Upper lobe of left lung (tissue), 6 donors: ENCODE results near the gene CXCR6. TPM values are rescaled to one million over a fixed set of nuclear protein-coding genes. Genes with fewer than 3 reads are reported as not detected.
A peak's percentile ranks its signal among the peaks of the same experiment; 100 is the strongest.

Source experiments
- ATAC-seq, 2 donors: fragments of 200-7000 bp; cut with Tn5 transposase; one replicate each; pipeline ENCODE4 v1.9.1; 2022; ENCODE audit warnings: mild to moderate bottlenecking in 2 of 2, moderate library complexity in 2 of 2; ENCODE audit not compliant: low FRiP score in 2 of 2
- DNase-seq, 2 donors: peaks; one replicate each; pipeline ENCODE4 v3.0.0-alpha.2; 2019 to 2020
- H3K27ac ChIP-seq, 4 donors: fragments of 200-600 bp; sonication (generic); one replicate each; pipeline ENCODE4 v1.5.1; 2016 to 2019
- H3K27me3 ChIP-seq, 4 donors: fragments of 200-600 bp; sonication (generic); one replicate each; pipeline ENCODE4 v1.5.1; 2017 to 2019
- H3K36me3 ChIP-seq, 4 donors: fragments of 200-600 bp; sonication (generic); one replicate each; pipeline ENCODE4 v1.5.1; 2016 to 2019
- H3K4me1 ChIP-seq, 4 donors: fragments of 200-600 bp; sonication (generic); one replicate each; pipeline ENCODE4 v1.5.1; 2018 to 2019
- H3K4me3 ChIP-seq, 4 donors: fragments of 200-600 bp; sonication (generic); one replicate each; pipeline ENCODE4 v1.5.1; 2017 to 2019; ENCODE audit warnings: mild to moderate bottlenecking in 2 of 4, moderate library complexity in 1 of 4
- H3K9me3 ChIP-seq, 4 donors: fragments of 200-600 bp; sonication (generic); one replicate each; pipeline ENCODE4 v1.5.1; 2018 to 2019
- EP300 ChIP-seq, 4 donors: sonication (generic); formaldehyde crosslinking; IDR thresholded peaks; one replicate each; pipeline ENCODE4 v1.5.1; 2017; ENCODE audit warnings: antibody characterized with exemption in 4 of 4, control low read depth in 2 of 4
- POLR2A ChIP-seq, 4 donors: fragments of 450-650 bp; IDR thresholded peaks; one replicate each; pipeline ENCODE4 v1.5.1; 2016 to 2017; ENCODE audit warnings: antibody characterized with exemption in 4 of 4, mild to moderate bottlenecking in 2 of 4
- POLR2AphosphoS5 ChIP-seq, 2 donors: sonication (generic); formaldehyde crosslinking; IDR thresholded peaks; one replicate each; pipeline ENCODE4 v1.5.1; 2017; ENCODE audit warnings: antibody characterized with exemption in 2 of 2
- WGBS, 2 donors: methylation state at CpG; one replicate each; pipeline ENCODE4 v1.1.5; 2017 to 2018; 5-methylcytosine and 5-hydroxymethylcytosine counted together
- total RNA-seq, 6 donors: library from RNA; depleted of rRNA in 4 of 6; stranded (reverse); fragments of >200 nt in 4 of 6; gene quantifications; one replicate each; pipeline versions ENCODE4 v1.1.0 to v1.2.1, GENCODE V29; 2016 to 2021
- TF ChIP-seq, protein P1 (sequence below), 6 experiments: fragments of 450-650 bp in 4 of 6; fragments of 200-600 bp in 2 of 6; sonication (generic) in 2 of 6; IDR thresholded peaks; one replicate each; pipeline ENCODE4 v1.5.1; 2016 to 2019; ENCODE audit warnings: antibody characterized with exemption in 6 of 6
- donor health status: DM: no; HTN: no; CAD: no; lungs with moderate emphysema.
- donor health status: DM: no; HTN: yes; CAD: no; lungs with severe emphysema.

CXCR6 gene
- total RNA-seq, 6 donors from 2014 or later = 2.1 to 10.2 (median 3.0) TPM

DNA sequence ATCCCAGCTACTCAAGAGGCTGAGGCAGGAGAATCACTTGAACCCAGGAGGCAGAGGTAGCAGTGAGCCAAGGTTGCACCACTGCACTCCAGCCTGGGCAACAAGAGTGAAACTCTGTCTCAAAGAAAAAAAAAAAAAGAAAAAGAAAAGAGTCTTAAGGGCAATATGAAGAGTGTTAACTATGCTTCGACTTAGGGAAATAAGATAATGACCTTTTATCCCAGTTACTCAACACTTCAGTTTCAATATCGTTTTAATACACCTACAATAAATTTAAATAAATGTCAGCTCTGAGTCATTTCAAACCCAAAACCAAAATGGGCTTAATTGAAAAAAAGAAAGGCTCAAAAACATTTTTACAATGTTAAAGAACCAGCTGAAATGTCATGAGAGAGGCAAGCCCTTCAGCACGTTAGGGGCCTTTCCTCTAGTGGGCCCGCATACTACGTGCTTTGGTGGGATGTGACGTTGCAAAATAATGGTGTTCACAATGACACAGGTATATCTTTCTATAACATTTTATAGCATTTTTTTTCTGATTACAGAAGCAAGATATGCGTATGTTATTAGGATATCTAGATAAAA lies 37.1 kb downstream of the CXCR6 start:
- Histone ChIP-seq H3K4me1 (peaks cover 9 to 45% (median 14%) of the 10 kb centered on the region in 4 donors), H3K27ac (peak overlapping the region in 3 of 4 donors; percentile 19 to 64 (median 63)), H3K4me3 (no peak overlapping the region), H3K27me3 (no peaks in the 10 kb centered on the region), H3K36me3 (peaks cover 14 to 83% (median 48%) of the 10 kb centered on the region in 4 donors), H3K9me3 (no peaks in the 10 kb centered on the region)
- ATAC-seq = no peak
- WGBS, 2 donors = 82 to 87% methylated on average over 7 of the region's 7 CpGs
- DNase-seq = no peak
- TF ChIP-seq POLR2AphosphoS5 (IDR thresholded peaks at IDR 0.05) (no peak), POLR2A (IDR thresholded peaks at IDR 0.05) (no peak), EP300 (IDR thresholded peaks at IDR 0.05) (no peak)
- TF ChIP-seq, protein P1, sequence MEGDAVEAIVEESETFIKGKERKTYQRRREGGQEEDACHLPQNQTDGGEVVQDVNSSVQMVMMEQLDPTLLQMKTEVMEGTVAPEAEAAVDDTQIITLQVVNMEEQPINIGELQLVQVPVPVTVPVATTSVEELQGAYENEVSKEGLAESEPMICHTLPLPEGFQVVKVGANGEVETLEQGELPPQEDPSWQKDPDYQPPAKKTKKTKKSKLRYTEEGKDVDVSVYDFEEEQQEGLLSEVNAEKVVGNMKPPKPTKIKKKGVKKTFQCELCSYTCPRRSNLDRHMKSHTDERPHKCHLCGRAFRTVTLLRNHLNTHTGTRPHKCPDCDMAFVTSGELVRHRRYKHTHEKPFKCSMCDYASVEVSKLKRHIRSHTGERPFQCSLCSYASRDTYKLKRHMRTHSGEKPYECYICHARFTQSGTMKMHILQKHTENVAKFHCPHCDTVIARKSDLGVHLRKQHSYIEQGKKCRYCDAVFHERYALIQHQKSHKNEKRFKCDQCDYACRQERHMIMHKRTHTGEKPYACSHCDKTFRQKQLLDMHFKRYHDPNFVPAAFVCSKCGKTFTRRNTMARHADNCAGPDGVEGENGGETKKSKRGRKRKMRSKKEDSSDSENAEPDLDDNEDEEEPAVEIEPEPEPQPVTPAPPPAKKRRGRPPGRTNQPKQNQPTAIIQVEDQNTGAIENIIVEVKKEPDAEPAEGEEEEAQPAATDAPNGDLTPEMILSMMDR (IDR thresholded peaks at IDR 0.05) = no peak

DNA sequence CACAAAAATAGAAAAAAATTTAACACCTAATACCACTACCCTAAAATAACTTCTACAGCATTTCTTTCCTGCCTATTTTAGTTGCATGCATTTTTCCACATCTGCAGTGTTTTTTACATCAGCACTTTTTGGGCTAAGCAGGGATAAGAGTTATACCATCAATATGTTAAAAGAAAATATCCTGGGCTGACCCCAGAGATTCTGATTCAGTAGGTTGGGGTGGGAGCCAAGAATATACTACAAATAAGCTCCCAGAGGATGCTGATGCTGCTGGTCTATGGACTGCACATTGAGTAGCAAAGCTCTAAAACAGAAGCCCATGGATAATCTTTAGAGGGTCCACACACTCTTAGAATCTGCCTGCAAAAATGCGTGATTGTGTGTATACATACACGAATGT lies 37.6 kb downstream of the CXCR6 start:
- Histone ChIP-seq H3K36me3 (peaks cover 14 to 78% (median 47%) of the 10 kb centered on the region in 4 donors), H3K27ac (no peak overlapping the region), H3K4me3 (no peak overlapping the region), H3K9me3 (no peaks in the 10 kb centered on the region), H3K4me1 (peaks cover 13 to 46% (median 17%) of the 10 kb centered on the region in 4 donors), H3K27me3 (no peaks in the 10 kb centered on the region)
- DNase-seq = no peak
- 83 to 98% methylated on average over 2 of the region's 2 CpGs for WGBS, 2 donors
- TF ChIP-seq POLR2A (IDR thresholded peaks at IDR 0.05) = no peak
- TF ChIP-seq, protein P1 (IDR thresholded peaks at IDR 0.05) = no peak
- TF ChIP-seq POLR2AphosphoS5 (IDR thresholded peaks at IDR 0.05) = no peak
- no peak for TF ChIP-seq EP300 (IDR thresholded peaks at IDR 0.05)
- no peak for ATAC-seq

DNA sequence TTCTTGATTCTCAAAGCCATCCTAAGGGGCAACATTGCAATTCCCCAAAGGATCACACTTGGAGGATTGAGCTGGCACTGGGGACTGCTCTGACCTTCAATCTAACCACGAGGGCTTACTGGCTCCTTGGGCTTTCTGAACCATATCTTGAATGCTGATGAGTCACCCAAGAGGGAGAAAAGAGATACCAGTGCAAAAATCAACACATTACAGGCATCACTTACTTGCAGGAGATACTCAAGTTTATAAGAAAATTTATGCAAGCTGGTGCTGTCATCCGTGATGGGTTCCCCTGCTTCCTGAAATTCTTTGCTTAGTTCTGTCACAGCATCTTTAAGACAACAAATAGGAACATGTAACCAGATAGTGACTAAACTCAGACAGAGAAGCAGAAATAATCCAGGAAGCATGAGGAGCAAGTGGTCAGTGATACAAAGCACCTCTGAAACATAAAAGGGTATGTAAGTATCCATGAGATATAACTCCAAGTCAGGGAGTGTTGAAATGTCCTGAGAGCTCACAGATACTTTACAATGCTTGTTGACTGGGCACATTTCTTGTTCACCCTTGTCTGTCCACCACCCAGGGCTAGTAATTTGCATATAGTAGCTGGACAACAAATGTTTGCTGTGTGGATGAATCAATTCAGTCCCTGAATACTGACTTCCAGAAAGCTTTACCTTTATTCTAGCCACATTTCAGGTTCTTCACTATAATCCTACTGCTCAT lies 38.2 kb downstream of the CXCR6 start:
- 75 to 77% methylated on average over 2 of the region's 2 CpGs for WGBS, 2 donors
- DNase-seq (no peak), ATAC-seq (no peak)
- Histone ChIP-seq H3K4me1 (peaks cover 17 to 46% (median 22%) of the 10 kb centered on the region in 4 donors), H3K9me3 (no peaks in the 10 kb centered on the region), H3K27me3 (no peaks in the 10 kb centered on the region), H3K36me3 (peaks cover 14 to 74% (median 47%) of the 10 kb centered on the region in 4 donors), H3K4me3 (no peak overlapping the region), H3K27ac (peak overlapping the region in 1 of 4 donors; percentile 7)
- TF ChIP-seq, protein P1 (IDR thresholded peaks at IDR 0.05) = no peak
- TF ChIP-seq POLR2AphosphoS5 (IDR thresholded peaks at IDR 0.05) (no peak), EP300 (IDR thresholded peaks at IDR 0.05) (no peak), POLR2A (IDR thresholded peaks at IDR 0.05) (no peak)

DNA sequence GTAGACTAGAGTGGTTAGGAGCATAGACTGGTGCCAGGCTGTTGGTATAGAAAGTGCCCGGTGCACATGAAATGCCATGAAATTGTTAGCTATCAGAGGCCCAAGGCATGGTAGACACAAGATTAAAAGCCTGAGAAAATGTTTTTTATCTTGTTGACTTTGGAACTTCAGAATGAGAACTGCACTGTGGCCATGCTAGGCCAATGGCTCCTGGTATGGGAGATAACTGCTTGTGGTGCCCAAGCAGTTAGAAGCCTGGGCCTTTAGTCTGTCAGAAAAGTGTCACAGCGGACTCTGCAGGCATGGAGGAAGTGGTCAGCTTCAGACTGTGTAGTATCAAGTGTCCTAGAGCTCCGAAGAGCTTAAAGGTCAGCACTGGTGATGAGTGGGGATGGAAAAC lies 40.5 kb downstream of the CXCR6 start:
- Histone ChIP-seq H3K27me3 (no peaks in the 10 kb centered on the region), H3K27ac (no peak overlapping the region), H3K4me1 (peaks cover 36 to 55% (median 42%) of the 10 kb centered on the region in 4 donors), H3K4me3 (no peak overlapping the region), H3K36me3 (peaks cover 14 to 59% (median 47%) of the 10 kb centered on the region in 4 donors), H3K9me3 (no peaks in the 10 kb centered on the region)
- TF ChIP-seq POLR2AphosphoS5 (IDR thresholded peaks at IDR 0.05) (no peak), POLR2A (IDR thresholded peaks at IDR 0.05) (no peak), EP300 (IDR thresholded peaks at IDR 0.05) (no peak)
- TF ChIP-seq, protein P1 (IDR thresholded peaks at IDR 0.05) = no peak
- ATAC-seq = no peak
- 84 to 92% methylated on average over 3 of the region's 3 CpGs for WGBS, 2 donors
- no peak for DNase-seq
